A549 (cell line): ENCODE results near the gene SRPK2. TPM values are rescaled to one million over a fixed set of nuclear protein-coding genes. Genes with fewer than 3 reads are reported as not detected.

ENCODE experiments used
- ATAC-seq, 2 experiments: fragments of 200-7000 bp in 1 of 2; fragments of >200 bp in 1 of 2; cut with Nextera tagmentation in 1 of 2; cut with Tn5 transposase in 1 of 2; 3 replicates each; pipeline versions ENCODE4 v1.8.0 to v1.9.1; 2018 to 2020; ENCODE audit warnings: mild to moderate bottlenecking in 1 of 2, moderate library complexity in 1 of 2
- CTCF ChIA-PET: fragments of 300-600 bp; sonication (Branson Sonifier 250); formaldehyde crosslinking; extraction: SDS; loops from one replicate; lab custom pipeline; 2021; ENCODE audit warnings: antibody characterized with exemption, inconsistent platforms; lab: Yijun Ruan, JAX
- POLR2A ChIA-PET: fragments of 350-600 bp; formaldehyde crosslinking; extraction: SDS; loops from one replicate; lab custom pipeline; 2021; ENCODE audit warnings: antibody characterized with exemption, inconsistent platforms; lab: Yijun Ruan, JAX
- DNase-seq, 2 experiments: peaks; one replicate each; pipeline versions ENCODE4 v3.0.0 to v3.0.0-alpha.2; 2011 to 2016; ENCODE audit warnings: low read depth in 1 of 2, low spot score in 1 of 2
- FAIRE-seq: peaks from 2 replicates; lab custom pipeline; 2011; peaks lifted over from hg19 to GRCh38; lab: Jason Lieb, UNC
- H3K27ac ChIP-seq, 2 experiments: fragments of >200 bp; sonication (Bioruptor Twin); formaldehyde crosslinking; 3 replicates each; pipeline ENCODE4 v1.5.1; 2016 to 2017
- H3K4me1 ChIP-seq: fragments of >200 bp; sonication (Bioruptor Twin); formaldehyde crosslinking; 3 replicates; pipeline ENCODE4 v1.6.1; 2016
- H3K4me2 ChIP-seq: fragments of >200 bp; sonication (Bioruptor Twin); formaldehyde crosslinking; 3 replicates; pipeline ENCODE4 v1.6.1; 2016
- H3K4me3 ChIP-seq: fragments of >200 bp; sonication (Bioruptor Twin); formaldehyde crosslinking; 3 replicates; pipeline ENCODE4 v1.5.1; 2016
- H3K9me3 ChIP-seq: fragments of >200 bp; sonication (Bioruptor Twin); formaldehyde crosslinking; 3 replicates; pipeline ENCODE4 v1.6.1; 2016
- BHLHE40 ChIP-seq: IDR thresholded peaks from 2 replicates; pipeline ENCODE4 v1.6.1; 2012; ENCODE audit warnings: low read depth, low read length, inconsistent platforms
- CBX2 ChIP-seq: fragments of 200-600 bp; sonication (generic); IDR thresholded peaks from 2 replicates; pipeline ENCODE4 v1.6.1; 2016; ENCODE audit warnings: low read depth, mild to moderate bottlenecking, borderline replicate concordance
- CEBPB ChIP-seq, 2 experiments: fragments of >200 bp in 1 of 2; sonication (Bioruptor Twin) in 1 of 2; formaldehyde crosslinking in 1 of 2; IDR thresholded peaks; 2 replicates each; pipeline ENCODE4 v1.6.1; 2012 to 2016
- EHF ChIP-seq: fragments of 250-450 bp; sonication (Bioruptor Pico); IDR thresholded peaks from 2 replicates; pipeline ENCODE4 v1.5.0; 2020; ENCODE audit warnings: mild to moderate bottlenecking
- FOSL2 ChIP-seq, 2 experiments: fragments of 450-650 bp in 1 of 2; fragments of >200 bp in 1 of 2; sonication (Bioruptor Twin) in 1 of 2; formaldehyde crosslinking; IDR thresholded peaks; 2 replicates each; pipeline versions ENCODE4 v1.5.0 to v1.6.1; 2016 to 2020; ENCODE audit warnings: mild to moderate bottlenecking in 1 of 2, moderate library complexity in 1 of 2
- FOXS1 ChIP-seq: fragments of 250-450 bp; sonication (Bioruptor Pico); IDR thresholded peaks from 2 replicates; pipeline ENCODE4 v1.5.0; 2020; ENCODE audit warnings: mild to moderate bottlenecking, moderate library complexity
- HDAC2 ChIP-seq: fragments of 200-600 bp; sonication (generic); IDR thresholded peaks from 2 replicates; pipeline ENCODE4 v1.6.1; 2016
- HES2 ChIP-seq: fragments of >200 bp; sonication (Bioruptor Twin); formaldehyde crosslinking; IDR thresholded peaks from 2 replicates; pipeline ENCODE4 v1.6.1; 2016
- HEYL ChIP-seq: fragments of 250-450 bp; sonication (Bioruptor Pico); IDR thresholded peaks from 2 replicates; pipeline ENCODE4 v1.8.0; 2021; ENCODE audit warnings: mild to moderate bottlenecking, moderate library complexity
- HOXB5 ChIP-seq: fragments of 250-450 bp; sonication (Bioruptor Pico); IDR thresholded peaks from 2 replicates; pipeline ENCODE4 v1.5.0; 2020; ENCODE audit warnings: mild to moderate bottlenecking, moderate library complexity
- KDM1A ChIP-seq: fragments of 200-600 bp; sonication (generic); IDR thresholded peaks from 2 replicates; pipeline ENCODE4 v1.6.1; 2016; ENCODE audit warnings: low read depth, mild to moderate bottlenecking
- MAFK ChIP-seq: fragments of 450-650 bp; IDR thresholded peaks from 2 replicates; pipeline ENCODE4 v1.6.1; 2014; ENCODE audit not compliant: partially characterized antibody
- POLR2AphosphoS2 ChIP-seq: conservative IDR thresholded peaks from 2 replicates; pipeline ENCODE4 v1.6.1; 2012; ENCODE audit warnings: low read length, improper control_type of control experiment, inconsistent platforms
- RAD21 ChIP-seq, 2 experiments: fragments of >200 bp in 1 of 2; sonication (Bioruptor Twin) in 1 of 2; formaldehyde crosslinking in 1 of 2; IDR thresholded peaks in 1 of 2; conservative IDR thresholded peaks in 1 of 2; 2 replicates in 1 of 2; 3 replicates in 1 of 2; pipeline ENCODE4 v1.6.1; 2012 to 2018; ENCODE audit warnings: inconsistent platforms in 1 of 2
- SMC3 ChIP-seq: fragments of >200 bp; sonication (Bioruptor Twin); formaldehyde crosslinking; IDR thresholded peaks from 3 replicates; pipeline ENCODE4 v1.6.1; 2018; ENCODE audit warnings: inconsistent platforms
- SREBF2 ChIP-seq: fragments of 450-650 bp; IDR thresholded peaks from 2 replicates; pipeline ENCODE4 v1.6.1; 2014; ENCODE audit warnings: mild to moderate bottlenecking, moderate library complexity
- TP53 ChIP-seq: fragments of 250-450 bp; sonication (Bioruptor Pico); IDR thresholded peaks from 2 replicates; pipeline ENCODE4 v1.5.0; 2021; ENCODE audit warnings: mild to moderate bottlenecking, moderate library complexity
- ZNF302 ChIP-seq: fragments of 250-450 bp; sonication (Bioruptor Pico); IDR thresholded peaks from 2 replicates; pipeline ENCODE4 v1.9.0; 2021; ENCODE audit warnings: inconsistent platforms, mild to moderate bottlenecking, moderate library complexity
- ZSCAN20 ChIP-seq: fragments of 250-450 bp; sonication (Bioruptor Pico); IDR thresholded peaks from 2 replicates; pipeline ENCODE4 v1.8.0; 2022; ENCODE audit warnings: mild to moderate bottlenecking, moderate library complexity
- WGBS: methylation state at CpG from one replicate; pipeline ENCODE4 v1.1.6; 2017; ENCODE audit errors: missing lambda C conversion rate; 5-methylcytosine and 5-hydroxymethylcytosine counted together
- polyA plus RNA-seq, 4 experiments: library from polyadenylated mRNA; depleted of rRNA in 3 of 4; stranded (reverse); fragments of >200 nt; fragmentation: RNase III in 1 of 4; extraction: RNeasy Plus Mini Kit Qiagen cat#74134 plus additional on column Dnase treatment in 1 of 4; gene quantifications; 2 replicates in 3 of 4; 3 replicates in 1 of 4; pipeline ENCODE4 v1.2.3, GENCODE V29; 2011 to 2017
- TF ChIP-seq, protein P1 (sequence below): fragments of 150-350 bp; IDR thresholded peaks from 2 replicates; pipeline ENCODE4 v1.6.1; 2014; ENCODE audit warnings: low read depth, mild to moderate bottlenecking, low read length

Gene SRPK2
- polyA plus RNA-seq, 2 of the 4 experiments (the other 2 are of a cell fraction): 23.0 to 30.9 TPM

DNA sequence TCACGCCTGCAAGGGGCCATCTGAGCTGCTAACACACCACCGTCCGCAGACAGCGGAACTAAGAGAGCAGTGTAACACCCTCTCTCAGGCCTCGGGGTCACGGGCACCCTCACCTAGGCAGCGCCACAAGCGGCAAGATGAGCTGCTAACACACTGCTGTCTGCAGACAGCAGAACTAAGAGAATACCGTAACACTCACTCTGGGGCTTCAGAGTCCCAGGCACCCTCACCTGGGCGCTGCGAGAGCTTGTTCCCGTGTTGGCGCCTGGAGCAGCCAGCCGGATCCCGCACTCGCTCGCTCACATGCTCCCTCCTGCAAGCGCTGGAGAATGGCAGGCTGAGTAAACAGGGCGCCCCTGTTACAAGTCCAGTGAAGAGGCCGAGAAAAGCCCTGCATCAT lies 160.2 kb downstream of the SRPK2 start:
- FAIRE-seq (no peak), ATAC-seq (no peak)
- POLR2A ChIA-PET: no interaction called here

GRCh38 chr7:105227391-105227790 lies 161.3 kb downstream of the SRPK2 start:
- ChIA-PET CTCF (no interaction called here), POLR2A (no interaction called here)
- Histone ChIP-seq H3K4me3 (no peak overlapping the region), H3K4me1 (peaks cover 15% of the 10 kb centered on the region), H3K4me2 (no peak overlapping the region), H3K9me3 (no peaks in the 10 kb centered on the region), H3K27ac (no peak overlapping the region)
- no peak for DNase-seq
- WGBS: 59% methylated on average over 2 of the region's 2 CpGs
- no peak for FAIRE-seq
- no peak for TF ChIP-seq BHLHE40
- no peak for ATAC-seq

More for the DNA sequence above, 160.2 kb downstream of the SRPK2 start:
- Histone ChIP-seq H3K9me3 (no peaks in the 10 kb centered on the region), H3K27ac (no peak overlapping the region), H3K4me2 (no peak overlapping the region), H3K4me3 (no peak overlapping the region)
- 93% methylated on average over 18 of the region's 20 CpGs for WGBS
- TF ChIP-seq HEYL (CRISPR knock-in tag) (no peak), ZSCAN20 (no peak)
- TF ChIP-seq, all 56 proteins: peak for 0
- CTCF ChIA-PET: interaction anchor here (2.4 kb wide), 1 partner anchor 9 kb away, joined by 6 read pairs; no protein-coding TSS in a partner anchor
- peaks cover 15% of the 10 kb centered on the region for H3K4me1 ChIP-seq
- no peak for DNase-seq

DNA sequence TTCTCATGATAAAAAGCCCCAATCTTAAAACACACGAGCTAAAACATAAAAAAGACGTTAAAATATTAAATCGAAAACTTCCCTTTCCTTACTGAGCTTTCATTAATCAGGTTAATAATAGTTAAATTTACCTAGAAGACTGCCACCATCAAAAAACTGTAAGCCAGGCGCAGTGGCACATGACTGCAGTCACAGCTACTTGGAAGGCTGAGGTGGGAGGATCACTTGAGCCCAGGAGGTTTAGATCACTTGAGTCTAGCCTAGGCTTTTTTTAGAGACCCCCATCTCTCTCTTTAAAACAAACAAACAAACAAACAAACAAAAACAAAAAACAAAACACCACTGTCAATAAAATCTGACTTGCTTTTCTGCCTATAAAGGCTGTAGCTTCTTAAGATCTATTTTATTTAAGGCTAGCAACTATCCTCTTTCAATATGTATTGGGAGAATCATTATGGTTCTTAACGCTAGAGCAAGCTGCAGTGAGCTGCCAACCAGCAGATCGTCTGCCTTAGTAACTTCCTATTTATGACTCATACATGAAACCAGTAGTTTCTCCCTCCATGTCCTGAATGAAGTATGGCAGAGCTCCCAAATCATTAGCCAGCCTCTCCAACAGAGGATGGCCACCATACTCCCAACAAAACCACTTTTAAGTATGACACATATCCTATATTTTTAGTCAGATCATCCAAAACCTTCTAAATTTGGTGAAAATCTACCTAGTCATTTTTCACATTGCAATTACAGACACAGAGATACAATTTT lies 163.7 kb downstream of the SRPK2 start:
- POLR2A ChIA-PET: no interaction called here
- Histone ChIP-seq H3K9me3 (no peaks in the 10 kb centered on the region), H3K4me2 (peak overlapping the region; percentile 61), H3K4me3 (no peak overlapping the region), H3K4me1 (peaks cover 17% of the 10 kb centered on the region)
- FAIRE-seq (no peak), ATAC-seq (peak; percentile 94 to 95), DNase-seq (peak; percentile 54 to 75)
- TF ChIP-seq SMC3 (no peak), FOSL2 (IDR thresholded peaks at IDR 0.05) (peak; percentile 33; the same call in 1 of the 2 replicates), FOSL2 (CRISPR knock-in tag; IDR thresholded peaks at IDR 0.05) (peak; percentile 91)
- TF ChIP-seq, all 56 proteins: peak for 1
- CTCF ChIA-PET: no interaction called here
- H3K27ac ChIP-seq: peak overlapping the region; percentile 24 to 56; a peak in 3 of 6 replicates
- WGBS: 35% methylated on average over 6 of the region's 6 CpGs

- H3K4me2 ChIP-seq: no peak overlapping the region
- no peak overlapping the region for H3K4me3 ChIP-seq
- ChIA-PET POLR2A (no interaction called here), CTCF (no interaction called here)
- peaks cover 37% of the 10 kb centered on the region for H3K4me1 ChIP-seq
- TF ChIP-seq HOXB5 (CRISPR knock-in tag) (no peak), RAD21 (conservative IDR thresholded peaks at IDR 0.05 in 1 of 2, IDR thresholded peaks at IDR 0.05 in 1 of 2) (no peak), HES2 (no peak), BHLHE40 (no peak), FOXS1 (CRISPR knock-in tag) (no peak), EHF (no peak)
- WGBS: 95% methylated on average over 5 of the region's 5 CpGs
- ATAC-seq: no peak
- DNase-seq: no peak
- FAIRE-seq: no peak
- no peaks in the 10 kb centered on the region for H3K9me3 ChIP-seq
- no peak overlapping the region for H3K27ac ChIP-seq
Observed at GRCh38 chr7:105222953-105223352, 165.8 kb downstream of the SRPK2 start.

DNA sequence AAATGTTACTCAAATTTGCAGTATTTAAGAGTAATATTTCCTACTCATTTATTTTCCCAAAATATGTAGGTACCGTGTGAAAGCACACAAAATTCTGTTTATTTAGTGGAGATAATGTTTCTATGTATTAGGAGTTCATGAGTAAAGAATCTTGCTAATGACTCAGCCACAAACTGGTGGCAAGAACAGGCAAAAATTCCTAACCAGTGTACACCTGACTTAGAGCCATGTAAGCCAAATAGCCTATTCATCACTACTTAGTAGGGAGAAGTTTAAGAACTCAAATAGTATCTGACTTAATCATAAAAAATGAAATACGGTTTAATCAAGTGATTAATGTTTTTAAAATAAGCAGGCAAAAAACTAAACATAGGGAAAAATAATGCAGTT lies 169.0 kb downstream of the SRPK2 start:
- ATAC-seq (peak; percentile 76 to 78; a peak in 5 of 6 replicates), DNase-seq (peak in 1 of 2 experiments; percentile 48), FAIRE-seq (no peak)
- ChIA-PET POLR2A (no interaction called here), CTCF (no interaction called here)
- 4% methylated on average over 2 of the region's 2 CpGs for WGBS
- Histone ChIP-seq H3K4me3 (no peak overlapping the region), H3K9me3 (no peaks in the 10 kb centered on the region), H3K4me2 (peak overlapping the region; percentile 38), H3K27ac (peak overlapping the region in 1 of 2 experiments; percentile 10; a peak in 1 of 6 replicates), H3K4me1 (peaks cover 41% of the 10 kb centered on the region)
- TF ChIP-seq HES2 (no peak), SREBF2 (no peak), CBX2 (no peak), HDAC2 (no peak), ZNF302 (no peak), FOXS1 (CRISPR knock-in tag) (no peak), FOSL2 (IDR thresholded peaks at IDR 0.05) (no peak), FOSL2 (CRISPR knock-in tag; IDR thresholded peaks at IDR 0.05) (peak; percentile 56; the same call in 1 of the 2 replicates), POLR2AphosphoS2 (no peak), ZSCAN20 (no peak), TP53 (CRISPR knock-in tag) (no peak), MAFK (peak; percentile 24), CEBPB (IDR thresholded peaks at IDR 0.05) (no peak), KDM1A (no peak)
- TF ChIP-seq, protein P1, sequence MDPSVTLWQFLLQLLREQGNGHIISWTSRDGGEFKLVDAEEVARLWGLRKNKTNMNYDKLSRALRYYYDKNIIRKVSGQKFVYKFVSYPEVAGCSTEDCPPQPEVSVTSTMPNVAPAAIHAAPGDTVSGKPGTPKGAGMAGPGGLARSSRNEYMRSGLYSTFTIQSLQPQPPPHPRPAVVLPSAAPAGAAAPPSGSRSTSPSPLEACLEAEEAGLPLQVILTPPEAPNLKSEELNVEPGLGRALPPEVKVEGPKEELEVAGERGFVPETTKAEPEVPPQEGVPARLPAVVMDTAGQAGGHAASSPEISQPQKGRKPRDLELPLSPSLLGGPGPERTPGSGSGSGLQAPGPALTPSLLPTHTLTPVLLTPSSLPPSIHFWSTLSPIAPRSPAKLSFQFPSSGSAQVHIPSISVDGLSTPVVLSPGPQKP: no peak
